ENCODE data around the gene GPD2.
A peak's percentile ranks its signal among the peaks of the same experiment; 100 is the strongest.

The GPD2 gene

GRCh38 chr2:156435718-156436496 lies at the start of gene GPD2:
TSS of gene GPD2 (plus strand) at chr2:156436379. CDS start at chr2:156476106, 39,727 bp downstream.
- Histone ChIP-seq H3K9me3 (ENCODE audit: severe bottlenecking) (no peaks in the 10 kb centered on the region), H3K36me3 (peaks cover 4% of the 10 kb centered on the region; the same call in 1 of the 2 replicates), H3K27me3 (ENCODE audit: insufficient read depth, low read depth, severe bottlenecking) (no peaks in the 10 kb centered on the region), H3K27ac (peak within 1 kb of the TSS; percentile 96), H3K4me3 (ENCODE audit: low read depth, low read length) (peak within 1 kb of the TSS; percentile 89)
- TF ChIP-seq, protein P1, sequence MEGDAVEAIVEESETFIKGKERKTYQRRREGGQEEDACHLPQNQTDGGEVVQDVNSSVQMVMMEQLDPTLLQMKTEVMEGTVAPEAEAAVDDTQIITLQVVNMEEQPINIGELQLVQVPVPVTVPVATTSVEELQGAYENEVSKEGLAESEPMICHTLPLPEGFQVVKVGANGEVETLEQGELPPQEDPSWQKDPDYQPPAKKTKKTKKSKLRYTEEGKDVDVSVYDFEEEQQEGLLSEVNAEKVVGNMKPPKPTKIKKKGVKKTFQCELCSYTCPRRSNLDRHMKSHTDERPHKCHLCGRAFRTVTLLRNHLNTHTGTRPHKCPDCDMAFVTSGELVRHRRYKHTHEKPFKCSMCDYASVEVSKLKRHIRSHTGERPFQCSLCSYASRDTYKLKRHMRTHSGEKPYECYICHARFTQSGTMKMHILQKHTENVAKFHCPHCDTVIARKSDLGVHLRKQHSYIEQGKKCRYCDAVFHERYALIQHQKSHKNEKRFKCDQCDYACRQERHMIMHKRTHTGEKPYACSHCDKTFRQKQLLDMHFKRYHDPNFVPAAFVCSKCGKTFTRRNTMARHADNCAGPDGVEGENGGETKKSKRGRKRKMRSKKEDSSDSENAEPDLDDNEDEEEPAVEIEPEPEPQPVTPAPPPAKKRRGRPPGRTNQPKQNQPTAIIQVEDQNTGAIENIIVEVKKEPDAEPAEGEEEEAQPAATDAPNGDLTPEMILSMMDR (IDR thresholded peaks at IDR 0.05; ENCODE audit: low read depth, low read length) = no peak
- DNase-seq = peak; percentile 92

DNA sequence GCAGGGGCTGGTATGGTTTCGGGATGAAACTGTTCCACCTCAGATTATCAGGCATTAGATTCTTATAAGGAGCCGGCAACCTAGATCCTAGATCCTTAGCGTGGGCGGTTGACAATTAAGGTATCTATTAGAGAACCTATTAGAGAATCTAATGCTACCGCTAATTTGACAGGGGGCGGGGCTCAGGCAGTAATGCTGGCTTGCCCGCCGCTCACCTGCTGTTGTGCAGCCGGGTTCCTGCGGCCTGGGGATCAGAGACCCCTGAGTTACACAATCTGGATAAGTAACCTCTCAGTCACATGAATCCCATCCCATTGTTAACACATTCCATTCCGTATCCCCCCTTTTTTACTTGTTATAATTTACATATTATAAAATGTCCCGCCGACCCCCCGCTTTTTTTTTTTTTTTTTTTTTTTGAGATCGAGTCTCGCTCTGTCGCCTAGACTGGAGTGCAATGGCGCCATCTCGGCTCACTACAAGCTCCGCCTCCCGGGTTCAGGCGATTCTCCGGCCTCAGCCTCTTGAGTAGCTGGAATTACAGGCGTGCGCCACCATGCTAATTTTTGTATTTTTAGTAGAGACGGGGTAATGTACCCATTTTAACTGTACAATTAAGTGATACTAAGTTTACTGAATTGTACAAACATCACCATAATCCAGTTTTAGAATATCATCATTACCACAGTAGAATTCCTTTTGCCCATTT lies 42.0 kb upstream of the GPD2 start:
- no peak for DNase-seq
- no peaks in the 10 kb centered on the region for H3K27me3 ChIP-seq (ENCODE audit: insufficient read depth, low read depth, severe bottlenecking)
- no peak overlapping the region for H3K4me3 ChIP-seq (ENCODE audit: low read depth, low read length)
- H3K9me3 ChIP-seq (ENCODE audit: severe bottlenecking) = no peaks in the 10 kb centered on the region
- no peaks in the 10 kb centered on the region for H3K36me3 ChIP-seq
- TF ChIP-seq, protein P1 (IDR thresholded peaks at IDR 0.05; ENCODE audit: low read depth, low read length) = no peak
- no peak overlapping the region for H3K27ac ChIP-seq

GRCh38 chr2:156396126-156396525 lies 40.1 kb upstream of the GPD2 start:
- Histone ChIP-seq H3K36me3 (peaks cover 4% of the 10 kb centered on the region), H3K9me3 (ENCODE audit: severe bottlenecking) (no peaks in the 10 kb centered on the region), H3K27me3 (ENCODE audit: insufficient read depth, low read depth, severe bottlenecking) (no peaks in the 10 kb centered on the region), H3K27ac (no peak overlapping the region), H3K4me3 (ENCODE audit: low read depth, low read length) (no peak overlapping the region)
- no peak for DNase-seq
- TF ChIP-seq, protein P1 (IDR thresholded peaks at IDR 0.05; ENCODE audit: low read depth, low read length) = no peak

- Histone ChIP-seq H3K36me3 (peaks cover 4% of the 10 kb centered on the region), H3K27ac (no peak overlapping the region), H3K4me3 (ENCODE audit: low read depth, low read length) (no peak overlapping the region), H3K27me3 (ENCODE audit: insufficient read depth, low read depth, severe bottlenecking) (no peaks in the 10 kb centered on the region), H3K9me3 (ENCODE audit: severe bottlenecking) (no peaks in the 10 kb centered on the region)
- DNase-seq = no peak
- TF ChIP-seq, protein P1 (IDR thresholded peaks at IDR 0.05; ENCODE audit: low read depth, low read length) = no peak
Observed at GRCh38 chr2:156397229-156397628, 39.0 kb upstream of the GPD2 start.

DNA sequence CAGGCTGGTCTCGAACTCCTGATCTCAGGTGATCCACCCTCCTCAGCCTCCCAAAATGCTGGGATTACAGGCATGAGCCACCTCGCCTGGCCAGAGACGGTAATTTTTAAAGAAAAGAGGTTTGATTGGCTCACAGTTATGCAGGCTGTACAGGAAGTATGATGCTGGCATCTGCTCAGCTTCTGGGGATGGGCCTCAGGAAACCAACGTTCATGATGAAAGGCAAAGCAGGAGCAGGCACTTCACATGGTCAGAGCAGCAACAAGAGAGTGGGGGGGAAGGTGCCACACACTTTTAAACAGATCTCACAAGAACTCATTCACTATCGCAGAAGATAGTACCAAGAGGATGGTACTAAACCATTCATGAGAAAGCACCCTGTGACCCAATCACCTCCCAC lies 38.0 kb upstream of the GPD2 start:
- Histone ChIP-seq H3K9me3 (ENCODE audit: severe bottlenecking) (no peaks in the 10 kb centered on the region), H3K27me3 (ENCODE audit: insufficient read depth, low read depth, severe bottlenecking) (no peaks in the 10 kb centered on the region), H3K4me3 (ENCODE audit: low read depth, low read length) (no peak overlapping the region), H3K36me3 (peaks cover 4% of the 10 kb centered on the region), H3K27ac (no peak overlapping the region)
- TF ChIP-seq, protein P1 (IDR thresholded peaks at IDR 0.05; ENCODE audit: low read depth, low read length) = no peak
- DNase-seq = no peak

Measured in WERI-Rb-1 (cell line).